Effector CD8-positive, alpha-beta T cell (primary cell): ENCODE data around the gene TBC1D14.

Source experiments
- DNase-seq: peaks from one replicate; lab custom pipeline; 2025; lab: John Stamatoyannopoulos, UW

Gene TBC1D14

DNA sequence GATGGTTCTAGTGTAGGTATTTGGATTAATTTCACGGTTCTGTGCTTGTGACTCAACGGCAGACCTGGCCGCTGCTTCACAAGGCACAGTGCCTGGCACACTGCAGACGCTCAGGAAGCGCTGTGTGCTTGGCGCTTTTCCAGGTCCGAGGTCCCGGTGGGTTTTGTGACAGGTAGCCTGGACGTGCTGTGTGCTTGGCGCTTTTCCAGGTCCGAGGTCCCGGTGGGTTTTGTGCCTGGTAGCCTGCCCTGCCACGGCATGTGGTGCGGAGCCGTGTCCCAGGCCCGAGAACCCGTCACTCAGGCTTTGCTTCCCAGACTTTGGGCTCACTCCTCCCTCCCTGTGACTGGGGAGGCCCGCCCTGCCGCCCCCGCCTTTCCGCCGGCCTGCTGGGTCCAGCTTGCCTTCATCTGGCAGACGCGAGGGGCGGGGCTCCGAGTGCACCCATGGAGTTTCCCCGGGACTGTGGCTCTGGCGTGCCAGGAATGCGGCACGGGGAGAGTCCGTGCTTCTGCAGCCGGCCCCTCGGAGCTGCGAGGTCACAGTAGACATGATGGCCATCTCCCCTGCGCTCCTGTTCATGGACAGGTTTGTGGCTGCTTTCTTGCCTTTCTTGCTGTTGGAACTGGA, 44.2 kb downstream of the TBC1D14 start:
- DNase-seq: no peak

- DNase-seq: no peak
Measured at GRCh38 chr4:6955261-6955911, 45.8 kb downstream of the TBC1D14 start.

DNA sequence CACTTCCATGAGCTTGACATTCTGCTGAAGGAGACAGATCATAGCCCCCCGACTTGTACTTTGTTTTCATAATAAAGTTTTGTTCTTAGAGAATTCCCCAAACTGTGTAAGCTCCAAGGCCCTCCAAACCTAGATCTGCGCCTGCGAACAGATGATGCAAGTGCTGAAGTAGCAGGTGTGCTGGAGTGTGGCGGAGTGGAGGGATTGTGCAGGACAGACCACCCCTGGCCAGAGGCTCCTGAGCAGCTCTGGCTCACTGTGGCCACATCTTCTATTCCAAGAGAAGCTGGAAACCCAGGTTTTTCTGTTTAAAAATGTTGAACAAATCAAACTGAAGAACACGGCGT, 46.4 kb downstream of the TBC1D14 start:
- DNase-seq: no peak

- no peak for DNase-seq
Measured at GRCh38 chr4:6956434-6957147, 47.0 kb downstream of the TBC1D14 start.

DNA sequence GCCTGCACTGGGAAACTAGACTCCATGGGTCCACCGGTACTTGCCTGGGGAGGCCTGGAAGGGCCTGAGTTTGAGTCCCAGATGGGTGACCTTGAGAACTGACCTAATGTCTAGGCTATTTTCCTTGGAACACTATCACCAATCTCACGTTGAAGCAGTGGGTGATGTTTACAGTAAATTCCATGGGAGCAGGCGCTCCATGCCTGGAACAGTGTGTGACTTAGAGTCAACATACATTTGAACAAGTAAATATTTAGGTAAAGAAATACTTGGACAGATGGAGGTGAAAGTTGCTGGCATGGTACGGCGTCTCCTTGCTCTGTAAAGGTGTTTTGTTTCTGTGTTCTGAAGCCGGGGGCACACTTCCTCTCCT, 47.5 kb downstream of the TBC1D14 start:
- DNase-seq: no peak

- no peak for DNase-seq
Measured at GRCh38 chr4:6957994-6958393, 48.4 kb downstream of the TBC1D14 start.

DNA sequence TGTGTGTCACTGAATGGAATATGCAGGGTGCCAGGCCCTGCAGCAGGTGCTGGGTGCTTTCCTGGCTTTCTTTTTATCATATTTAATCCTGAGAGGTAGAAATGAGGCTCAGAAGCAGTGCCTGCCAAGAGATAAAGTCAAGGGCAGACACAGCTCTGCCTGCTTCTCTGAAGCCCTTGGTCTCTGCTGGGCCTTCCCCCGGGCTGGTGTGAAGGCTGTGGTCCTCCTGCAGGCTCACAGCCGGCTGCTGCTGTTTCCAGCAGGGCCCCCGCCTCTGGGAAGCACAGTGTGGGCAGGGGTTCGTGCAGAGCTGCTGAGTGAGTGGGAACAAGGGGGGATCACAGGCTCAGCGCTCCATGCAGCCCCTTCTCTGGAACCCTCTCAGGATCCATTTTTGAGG, 49.6 kb downstream of the TBC1D14 start:
- DNase-seq: no peak

- DNase-seq: no peak
Measured at GRCh38 chr4:6960154-6960553, 50.5 kb downstream of the TBC1D14 start.

- DNase-seq: no peak
Measured at GRCh38 chr4:6960628-6961412, 51.2 kb downstream of the TBC1D14 start.

DNA sequence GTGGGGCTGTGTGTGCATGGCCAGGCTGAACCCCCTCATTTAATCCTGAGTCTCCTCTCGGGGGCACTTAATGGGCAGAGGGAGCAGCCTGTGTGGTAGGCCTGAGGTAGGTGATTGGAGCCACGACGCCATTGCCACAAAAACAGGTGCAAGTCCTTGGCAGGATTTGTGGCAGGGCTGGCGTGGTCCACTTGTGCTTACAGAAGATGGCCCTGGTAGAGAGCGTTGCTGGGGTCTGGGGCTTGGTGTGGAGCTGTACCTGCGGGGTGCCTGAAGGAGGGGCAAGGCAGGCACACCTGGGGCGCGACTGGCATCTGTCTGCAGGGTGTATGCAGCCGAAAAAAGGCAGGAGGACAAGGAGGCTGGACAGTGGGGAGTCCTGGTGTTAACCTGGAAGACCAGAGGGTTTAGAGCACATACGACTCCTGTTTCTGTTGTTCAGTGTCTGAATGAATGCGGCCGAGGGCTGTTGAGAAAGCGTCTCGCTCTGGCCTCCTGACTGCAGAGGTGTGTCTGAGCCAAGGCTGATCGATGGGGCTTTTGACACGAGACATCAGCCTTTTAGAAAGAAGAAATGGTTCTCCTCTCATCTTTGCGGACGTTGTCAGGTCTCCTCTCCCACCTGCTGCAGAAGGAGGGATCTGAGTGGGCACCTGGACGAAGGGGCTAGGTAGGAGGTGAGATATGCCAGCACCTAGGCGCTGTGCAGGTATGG, 52.0 kb downstream of the TBC1D14 start:
- no peak for DNase-seq

DNA sequence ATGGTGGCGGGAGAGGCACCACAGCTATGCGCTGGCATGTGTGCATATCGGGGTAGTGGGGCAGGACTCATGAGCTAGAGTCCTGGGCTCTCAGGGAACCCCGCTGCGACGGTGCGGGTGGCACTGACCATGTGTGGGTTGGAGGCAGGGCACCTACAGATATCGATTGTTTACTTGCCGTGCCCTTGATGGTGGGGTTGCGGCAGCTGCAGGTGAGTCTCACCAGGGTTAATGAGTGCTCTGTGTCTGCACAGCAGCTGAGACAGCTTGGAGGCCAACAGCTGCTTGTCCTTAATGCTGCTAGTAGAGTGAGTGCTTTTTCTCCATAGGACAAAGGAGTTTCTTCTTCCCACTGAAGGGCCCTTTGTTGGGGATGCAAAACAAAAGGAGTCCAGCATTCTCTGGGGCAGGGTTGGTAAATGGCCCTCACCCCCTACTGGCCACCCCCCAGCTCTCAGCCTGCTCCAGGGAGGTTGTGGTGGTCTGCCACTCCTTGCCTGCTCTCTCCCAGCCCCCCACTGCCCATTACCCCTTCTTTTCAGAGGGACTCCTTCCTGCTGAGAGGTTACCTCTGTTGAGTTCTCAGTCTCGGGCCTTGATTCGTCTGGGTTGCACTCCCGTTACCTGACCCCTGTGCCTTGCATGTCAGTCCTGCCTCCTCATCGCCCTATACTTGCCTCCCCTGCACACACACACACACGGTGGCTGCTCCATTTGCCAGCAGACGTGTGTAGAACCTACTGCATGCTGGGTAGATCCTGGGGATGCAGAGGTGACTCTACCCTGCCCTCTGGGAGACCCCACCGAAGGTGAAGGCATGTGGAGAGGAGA, 52.8 kb downstream of the TBC1D14 start:
- DNase-seq: no peak

- DNase-seq: no peak
Measured at GRCh38 chr4:6963139-6963611, 53.5 kb downstream of the TBC1D14 start.

DNA sequence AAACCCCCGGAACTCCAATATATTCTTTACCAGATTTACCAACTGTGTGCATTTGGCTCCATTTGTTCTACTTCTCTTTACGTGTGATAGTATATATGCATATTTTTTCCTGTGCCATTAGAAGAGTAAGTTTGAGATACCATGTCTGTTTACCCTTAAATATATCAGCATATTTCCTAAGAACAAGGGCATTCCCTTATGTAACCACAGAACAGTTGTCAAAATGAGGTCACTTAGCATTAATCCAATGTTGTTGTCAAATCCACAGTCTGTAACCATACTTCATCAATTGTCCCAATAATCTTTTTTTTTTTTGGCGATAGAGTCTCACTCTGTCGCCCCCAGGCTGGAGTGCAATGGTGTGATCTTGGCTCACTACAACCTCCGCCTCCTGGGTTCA, 55.2 kb downstream of the TBC1D14 start:
- no peak for DNase-seq

GRCh38 chr4:6965329-6965728, 55.7 kb downstream of the TBC1D14 start:
- DNase-seq: no peak

- no peak for DNase-seq
Measured at GRCh38 chr4:6967846-6968340, 58.3 kb downstream of the TBC1D14 start.

DNA sequence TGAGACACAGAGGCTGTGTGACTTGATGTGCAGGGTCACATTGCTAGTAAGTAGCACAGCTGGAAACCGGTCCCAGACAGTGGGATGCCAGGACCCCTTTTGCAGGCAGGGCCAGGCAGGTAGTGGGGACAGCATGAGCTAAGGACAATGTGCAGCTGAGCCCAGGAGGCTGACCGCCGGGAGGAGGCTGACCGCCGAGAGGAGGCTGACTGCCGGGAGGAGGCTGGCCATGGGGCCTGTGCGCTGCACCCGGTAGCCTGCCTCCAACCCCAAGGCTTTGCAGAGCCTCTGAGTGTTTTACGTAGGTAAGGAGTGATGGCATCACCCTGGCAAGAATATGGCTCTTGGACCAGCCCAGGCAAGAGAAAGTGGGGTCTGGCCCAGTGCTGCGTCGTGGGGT, 58.9 kb downstream of the TBC1D14 start:
- DNase-seq: no peak

DNA sequence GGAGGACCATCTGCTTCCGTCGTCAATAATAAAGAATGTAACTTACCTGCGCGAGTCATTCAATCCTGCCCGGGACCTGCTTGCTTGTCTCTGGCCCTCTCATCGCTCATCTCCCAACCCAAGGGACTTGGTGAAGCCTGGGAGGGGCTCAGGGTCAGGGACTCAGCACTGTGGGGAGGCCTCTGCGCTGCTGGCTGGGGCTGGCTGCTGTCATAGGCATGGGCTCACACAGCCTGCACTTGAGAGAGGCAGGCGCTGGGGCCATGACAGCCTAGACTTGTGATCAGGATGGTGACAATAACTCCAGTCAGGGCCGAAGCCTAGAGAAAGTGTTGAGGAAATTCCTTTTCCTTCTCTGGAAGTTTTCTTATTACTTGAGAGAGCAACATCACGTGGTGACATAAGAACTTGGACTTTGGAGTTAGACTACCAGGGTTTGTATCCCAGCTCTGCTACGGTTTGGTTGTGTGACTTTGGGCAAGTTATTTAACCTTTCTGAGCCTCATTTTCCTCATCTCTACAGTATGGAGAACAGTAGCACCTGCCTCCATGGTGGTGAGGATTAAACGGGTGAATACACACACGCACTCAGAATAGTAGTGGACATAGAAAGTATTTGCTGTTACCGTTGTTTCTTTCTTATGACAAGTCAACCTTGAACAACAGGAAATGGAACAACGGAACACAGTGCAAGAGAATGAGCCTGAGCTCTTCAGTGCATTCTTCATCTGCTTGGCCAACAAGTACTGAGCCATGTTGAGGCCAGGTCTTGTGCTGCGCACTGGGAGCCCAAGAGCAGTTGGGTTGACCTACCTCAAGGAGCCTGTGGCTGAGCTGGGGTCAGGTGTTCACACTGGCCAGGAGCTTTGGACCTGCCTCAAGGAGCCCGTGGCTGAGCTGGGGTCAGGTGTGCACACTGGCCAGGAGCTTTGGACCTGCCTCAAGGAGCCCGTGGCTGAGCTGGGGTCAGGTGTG, 60.5 kb downstream of the TBC1D14 start:
- DNase-seq: no peak

DNA sequence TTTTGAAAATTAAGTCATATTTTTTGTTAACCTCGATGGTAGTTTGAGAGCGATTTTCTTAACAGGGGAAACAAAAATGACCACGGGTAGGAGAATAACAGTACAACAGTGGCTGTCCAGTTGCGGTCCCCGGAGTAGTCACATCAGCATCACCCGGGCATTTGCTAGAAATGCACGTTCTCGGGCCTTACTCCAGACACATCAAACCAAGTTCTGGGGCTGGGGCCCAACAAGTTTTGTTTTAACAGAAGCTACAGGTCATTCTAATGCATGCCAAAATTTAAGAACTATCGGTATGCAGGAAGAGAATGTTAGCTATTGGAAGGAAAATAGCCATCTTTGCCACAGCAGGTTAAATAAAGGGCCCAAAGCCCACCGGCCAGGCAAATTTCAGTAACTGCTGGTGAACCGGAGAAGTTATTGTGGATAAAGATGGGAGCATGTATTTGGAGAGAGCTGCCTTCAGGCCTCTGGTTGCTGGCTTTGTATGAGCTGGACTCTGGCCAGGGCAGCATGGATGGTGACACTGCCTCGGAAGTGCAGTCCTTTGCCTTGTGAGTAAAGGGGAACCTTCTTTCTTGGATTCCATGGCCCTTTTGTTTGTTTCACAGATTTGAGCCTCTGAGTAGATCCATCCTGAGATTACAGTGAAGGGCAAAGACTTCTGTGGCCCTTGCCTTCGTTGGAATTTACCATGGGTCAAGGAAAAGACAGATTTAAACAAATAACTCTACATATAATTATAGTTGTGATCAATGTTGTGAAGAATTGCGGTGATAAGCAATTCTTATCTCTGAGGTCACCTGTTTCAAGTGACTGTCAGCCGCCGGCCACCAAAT, 62.1 kb downstream of the TBC1D14 start:
- DNase-seq: no peak

GRCh38 chr4:6972375-6972650, 62.7 kb downstream of the TBC1D14 start:
- no peak for DNase-seq
